Mucosa of gallbladder (tissue), 1 donor: ENCODE data around the gene PARP1. TPM values are rescaled to one million over a fixed set of nuclear protein-coding genes. Genes with fewer than 3 reads are reported as not detected.

Experiments
- total RNA-seq: library from RNA; stranded (reverse); gene quantifications from one replicate; pipeline ENCODE4 v1.2.1, GENCODE V29; 2021
- donor health status: DM: no; HTN: no; CAD: no.

PARP1 gene
- total RNA-seq, 1 donor from 2014 or later: 68.0 TPM

Other genes with a start within 250 kb of the PARP1 start
- gene ACBD3, start 221.4 kb downstream of the PARP1 start, total RNA-seq: 39.0 TPM
- not detected for gene MIXL1, start 184.4 kb downstream of the PARP1 start, total RNA-seq
- gene LIN9, start 98.9 kb downstream of the PARP1 start, total RNA-seq: 1.8 TPM
- 0.86 TPM for gene STUM, start 140.7 kb upstream of the PARP1 start, total RNA-seq